BE2C (cell line): ENCODE measurements around the gene C14orf132.

ENCODE experiments used
- DNase-seq: peaks from one replicate; pipeline ENCODE4 v3.0.0-alpha.2; 2020
- H3K27me3 ChIP-seq: fragments of 250-450 bp; sonication (Bioruptor Pico); 2 replicates; pipeline ENCODE4 v1.5.1; 2020; ENCODE audit warnings: mild to moderate bottlenecking
- H3K36me3 ChIP-seq: fragments of 250-450 bp; sonication (Bioruptor Pico); 2 replicates; pipeline ENCODE4 v1.5.1; 2020; ENCODE audit warnings: mild to moderate bottlenecking
- H3K4me1 ChIP-seq: fragments of 250-450 bp; sonication (Bioruptor Pico); 2 replicates; pipeline ENCODE4 v1.5.1; 2020
- H3K4me3 ChIP-seq: 2 replicates; pipeline ENCODE4 v1.5.1; 2011; ENCODE audit warnings: low read depth, low read length
- H3K9me3 ChIP-seq: fragments of 250-450 bp; sonication (Bioruptor Pico); 2 replicates; pipeline ENCODE4 v1.5.1; 2020
- TF ChIP-seq, protein P1 (sequence below): IDR thresholded peaks from 2 replicates; pipeline ENCODE4 v1.5.1; 2012; ENCODE audit warnings: mild to moderate bottlenecking, low read depth, low read length

Gene C14orf132

GRCh38 chr14:96059519-96060135, 20.5 kb downstream of the C14orf132 start:
- H3K4me1 ChIP-seq, result peaks cover 9% of the 10 kb centered on the region
- TF ChIP-seq, protein P1, sequence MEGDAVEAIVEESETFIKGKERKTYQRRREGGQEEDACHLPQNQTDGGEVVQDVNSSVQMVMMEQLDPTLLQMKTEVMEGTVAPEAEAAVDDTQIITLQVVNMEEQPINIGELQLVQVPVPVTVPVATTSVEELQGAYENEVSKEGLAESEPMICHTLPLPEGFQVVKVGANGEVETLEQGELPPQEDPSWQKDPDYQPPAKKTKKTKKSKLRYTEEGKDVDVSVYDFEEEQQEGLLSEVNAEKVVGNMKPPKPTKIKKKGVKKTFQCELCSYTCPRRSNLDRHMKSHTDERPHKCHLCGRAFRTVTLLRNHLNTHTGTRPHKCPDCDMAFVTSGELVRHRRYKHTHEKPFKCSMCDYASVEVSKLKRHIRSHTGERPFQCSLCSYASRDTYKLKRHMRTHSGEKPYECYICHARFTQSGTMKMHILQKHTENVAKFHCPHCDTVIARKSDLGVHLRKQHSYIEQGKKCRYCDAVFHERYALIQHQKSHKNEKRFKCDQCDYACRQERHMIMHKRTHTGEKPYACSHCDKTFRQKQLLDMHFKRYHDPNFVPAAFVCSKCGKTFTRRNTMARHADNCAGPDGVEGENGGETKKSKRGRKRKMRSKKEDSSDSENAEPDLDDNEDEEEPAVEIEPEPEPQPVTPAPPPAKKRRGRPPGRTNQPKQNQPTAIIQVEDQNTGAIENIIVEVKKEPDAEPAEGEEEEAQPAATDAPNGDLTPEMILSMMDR, result no peak

DNA sequence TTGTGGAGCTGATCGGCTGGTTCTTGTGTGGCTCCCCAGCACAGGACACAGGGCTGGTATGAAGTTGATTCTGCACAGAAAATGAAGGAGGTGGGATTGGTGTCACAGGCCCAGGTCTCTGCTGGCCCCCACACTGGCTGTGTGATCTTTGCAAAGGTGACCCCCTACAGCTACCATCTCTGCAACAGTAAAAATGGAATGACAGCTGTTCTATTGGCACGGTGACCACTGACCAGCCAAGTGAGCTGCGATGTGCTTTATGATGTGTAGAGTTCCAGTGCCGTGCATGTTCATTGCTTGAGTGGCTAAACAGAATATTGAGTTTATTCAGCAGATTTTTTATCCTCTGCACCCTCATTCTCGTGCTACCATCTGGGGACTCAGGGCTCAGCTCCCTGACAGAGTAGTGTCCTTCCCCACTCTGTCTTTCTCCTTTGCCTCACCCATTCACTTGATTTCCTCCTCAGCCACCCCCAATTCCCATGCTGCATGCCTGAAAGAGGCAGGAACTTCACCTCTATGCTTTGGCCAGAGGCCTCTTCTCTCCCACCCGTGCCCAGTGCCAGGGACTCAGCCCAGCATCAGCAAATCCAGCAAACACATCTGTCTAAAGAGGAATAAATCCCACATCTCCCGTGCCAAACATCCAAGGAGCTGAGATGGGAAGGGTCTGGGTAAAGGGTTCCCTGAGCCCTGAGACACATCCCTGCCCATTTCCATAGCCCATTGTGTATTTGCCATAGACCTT, 21.2 kb downstream of the C14orf132 start:
- TF ChIP-seq, protein P1, result no peak
- no peaks in the 10 kb centered on the region for H3K27me3 ChIP-seq
- DNase-seq, result no peak

More at GRCh38 chr14:96059519-96060135, 20.5 kb downstream of the C14orf132 start:
- peaks cover 11% of the 10 kb centered on the region; the same call in 1 of the 2 replicates for H3K36me3 ChIP-seq
- H3K9me3 ChIP-seq, result no peaks in the 10 kb centered on the region
- H3K4me3 ChIP-seq, result no peak overlapping the region
- no peaks in the 10 kb centered on the region for H3K27me3 ChIP-seq
- no peak for DNase-seq

GRCh38 chr14:96062010-96062409, 22.8 kb downstream of the C14orf132 start:
- peaks cover 16% of the 10 kb centered on the region for H3K4me1 ChIP-seq
- no peak for DNase-seq
- H3K27me3 ChIP-seq, result no peaks in the 10 kb centered on the region
- H3K36me3 ChIP-seq, result peaks cover 11% of the 10 kb centered on the region; the same call in 1 of the 2 replicates
- no peak overlapping the region for H3K4me3 ChIP-seq
- H3K9me3 ChIP-seq, result no peaks in the 10 kb centered on the region
- TF ChIP-seq, protein P1, result peak; percentile 10; the same call in 1 of the 2 replicates

More for the DNA sequence above, 21.2 kb downstream of the C14orf132 start:
- H3K4me1 ChIP-seq, result peaks cover 11% of the 10 kb centered on the region
- H3K9me3 ChIP-seq, result no peaks in the 10 kb centered on the region
- H3K4me3 ChIP-seq, result no peak overlapping the region
- peaks cover 14% of the 10 kb centered on the region; the same call in 1 of the 2 replicates for H3K36me3 ChIP-seq

- Histone ChIP-seq H3K27me3 (no peaks in the 10 kb centered on the region), H3K36me3 (peaks cover 11% of the 10 kb centered on the region; the same call in 1 of the 2 replicates), H3K4me3 (no peak overlapping the region), H3K4me1 (peaks cover 17% of the 10 kb centered on the region), H3K9me3 (no peaks in the 10 kb centered on the region)
- DNase-seq, result no peak
- TF ChIP-seq, protein P1, result no peak
Measured at GRCh38 chr14:96062506-96062905, 23.3 kb downstream of the C14orf132 start.

- Histone ChIP-seq H3K4me1 (peaks cover 17% of the 10 kb centered on the region), H3K27me3 (no peaks in the 10 kb centered on the region), H3K4me3 (no peak overlapping the region), H3K36me3 (peaks cover 11% of the 10 kb centered on the region; the same call in 1 of the 2 replicates), H3K9me3 (no peaks in the 10 kb centered on the region)
- TF ChIP-seq, protein P1, result no peak
- no peak for DNase-seq
Measured at GRCh38 chr14:96064866-96065265, 25.7 kb downstream of the C14orf132 start.
